ENCODE results near the gene HS6ST2. TPM values are rescaled to one million over a fixed set of nuclear protein-coding genes. Genes with fewer than 3 reads are reported as not detected.

Gene HS6ST2
- total RNA-seq, 1 experiment from 2014 or later = 13.4 TPM

GRCh38 chrX:132860200-132860599 is 98.2 kb downstream of the HS6ST2 start:
- H3K4me2 ChIP-seq = no peak overlapping the region
- no peak for DNase-seq
- no peaks in the 10 kb centered on the region for H4K20me1 ChIP-seq (ENCODE audit: insufficient read depth)
- TF ChIP-seq EZH2 (IDR thresholded peaks at IDR 0.05; ENCODE audit: low read depth) = no peak
- TF ChIP-seq, protein P1, sequence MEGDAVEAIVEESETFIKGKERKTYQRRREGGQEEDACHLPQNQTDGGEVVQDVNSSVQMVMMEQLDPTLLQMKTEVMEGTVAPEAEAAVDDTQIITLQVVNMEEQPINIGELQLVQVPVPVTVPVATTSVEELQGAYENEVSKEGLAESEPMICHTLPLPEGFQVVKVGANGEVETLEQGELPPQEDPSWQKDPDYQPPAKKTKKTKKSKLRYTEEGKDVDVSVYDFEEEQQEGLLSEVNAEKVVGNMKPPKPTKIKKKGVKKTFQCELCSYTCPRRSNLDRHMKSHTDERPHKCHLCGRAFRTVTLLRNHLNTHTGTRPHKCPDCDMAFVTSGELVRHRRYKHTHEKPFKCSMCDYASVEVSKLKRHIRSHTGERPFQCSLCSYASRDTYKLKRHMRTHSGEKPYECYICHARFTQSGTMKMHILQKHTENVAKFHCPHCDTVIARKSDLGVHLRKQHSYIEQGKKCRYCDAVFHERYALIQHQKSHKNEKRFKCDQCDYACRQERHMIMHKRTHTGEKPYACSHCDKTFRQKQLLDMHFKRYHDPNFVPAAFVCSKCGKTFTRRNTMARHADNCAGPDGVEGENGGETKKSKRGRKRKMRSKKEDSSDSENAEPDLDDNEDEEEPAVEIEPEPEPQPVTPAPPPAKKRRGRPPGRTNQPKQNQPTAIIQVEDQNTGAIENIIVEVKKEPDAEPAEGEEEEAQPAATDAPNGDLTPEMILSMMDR (conservative IDR thresholded peaks at IDR 0.05) = no peak
- ChIA-PET POLR2A (ENCODE audit: unreplicated experiment) (no interaction called here), CTCF (no interaction called here)
- no peaks in the 10 kb centered on the region for H3K9me2 ChIP-seq (ENCODE audit: insufficient read depth)
- H3F3A ChIP-seq (ENCODE audit: insufficient read depth, low read depth) = peaks cover 7% of the 10 kb centered on the region
- H3K4me1 ChIP-seq (replicated peaks; ENCODE audit: insufficient read depth) = peaks cover 12% of the 10 kb centered on the region; the same call in 1 of the 2 replicates
- H3K27me3 ChIP-seq (ENCODE audit: insufficient read depth, low read depth) = no peaks in the 10 kb centered on the region
- H3K27ac ChIP-seq = no peak overlapping the region
- intact Hi-C loops (cut with micrococcal nuclease; ENCODE audit: unreplicated experiment) = no loop called here
- H3K9me3 ChIP-seq (ENCODE audit: insufficient read depth, low read depth) = no peaks in the 10 kb centered on the region
- H2AFZ ChIP-seq = no peak overlapping the region
- BruUV-seq (replicated peaks) = no TSS peak
- H3K4me3 ChIP-seq = no peak overlapping the region
- no peaks in the 10 kb centered on the region for H3K36me3 ChIP-seq (ENCODE audit: low read depth)
- H3K79me2 ChIP-seq (ENCODE audit: low read depth) = no peaks in the 10 kb centered on the region

DNA sequence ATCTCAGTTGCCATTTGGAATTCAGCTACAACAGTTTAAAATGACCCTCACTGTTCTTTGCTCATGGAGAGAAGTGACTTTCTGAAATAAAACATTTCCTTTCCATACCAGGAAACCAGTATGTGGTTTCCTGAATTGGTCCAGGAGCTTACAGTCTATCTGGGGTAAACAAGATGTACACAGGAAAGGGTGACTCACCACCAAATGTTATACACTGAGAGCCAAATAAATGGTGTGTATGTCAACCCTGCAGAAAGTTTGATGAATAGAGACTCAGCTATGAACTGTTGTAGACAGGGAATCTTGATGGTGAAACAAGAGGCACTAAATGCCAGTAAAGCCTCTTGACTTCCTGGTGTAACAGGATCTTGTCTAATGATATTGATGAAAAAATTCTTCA is 100.4 kb downstream of the HS6ST2 start:
- Histone ChIP-seq H3K9me3 (ENCODE audit: insufficient read depth, low read depth) (no peaks in the 10 kb centered on the region; the same call in 1 of the 2 replicates), H3K27me3 (ENCODE audit: insufficient read depth, low read depth) (no peaks in the 10 kb centered on the region), H3K27ac (peak overlapping the region; percentile 30), H3K4me1 (replicated peaks; ENCODE audit: insufficient read depth) (peaks cover 17% of the 10 kb centered on the region), H3F3A (ENCODE audit: insufficient read depth, low read depth) (peaks cover 7% of the 10 kb centered on the region), H2AFZ (no peak overlapping the region), H3K79me2 (ENCODE audit: low read depth) (peaks cover 6% of the 10 kb centered on the region; the same call in 1 of the 2 replicates), H3K4me3 (no peak overlapping the region), H3K36me3 (ENCODE audit: low read depth) (no peaks in the 10 kb centered on the region), H3K4me2 (peak overlapping the region; percentile 27; the same call in 1 of the 2 replicates), H3K9me2 (ENCODE audit: insufficient read depth) (no peaks in the 10 kb centered on the region), H4K20me1 (ENCODE audit: insufficient read depth) (no peaks in the 10 kb centered on the region)
- BruUV-seq (replicated peaks) = no TSS peak
- intact Hi-C loops (cut with micrococcal nuclease; ENCODE audit: unreplicated experiment) = no loop called here
- no peak for TF ChIP-seq EZH2 (IDR thresholded peaks at IDR 0.05; ENCODE audit: low read depth)
- TF ChIP-seq, protein P1 (conservative IDR thresholded peaks at IDR 0.05) = no peak
- peak in 1 of 2 experiments; percentile 77 for DNase-seq
- ChIA-PET CTCF (no interaction called here), POLR2A (ENCODE audit: unreplicated experiment) (no interaction called here)

DNA sequence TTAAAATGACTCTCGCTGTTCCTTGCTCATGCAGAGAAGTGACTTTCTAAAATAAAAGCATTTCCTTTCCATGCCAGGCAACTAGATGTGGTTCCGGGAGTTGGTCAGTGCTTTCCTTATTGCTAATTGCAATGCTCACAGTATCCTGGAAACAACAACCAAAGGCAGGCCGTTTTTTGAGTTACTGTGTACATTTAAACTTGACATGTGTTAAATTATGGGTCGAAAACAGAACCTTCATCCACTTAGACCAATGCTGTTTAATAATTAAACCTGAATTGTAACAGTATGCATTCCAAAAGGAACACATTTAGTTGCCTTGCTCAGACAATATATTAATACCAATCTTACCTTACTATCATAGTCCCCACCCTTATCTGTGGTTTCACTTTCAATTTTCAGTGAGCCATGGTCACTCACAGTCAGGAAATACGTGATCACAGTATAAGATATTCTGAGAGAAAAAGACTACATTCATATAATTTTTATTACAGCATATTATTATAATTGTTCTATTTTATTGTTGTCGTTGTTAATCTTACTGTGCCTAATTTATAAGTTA is 102.6 kb downstream of the HS6ST2 start:
- Histone ChIP-seq H3K4me2 (no peak overlapping the region), H3K27me3 (ENCODE audit: insufficient read depth, low read depth) (no peaks in the 10 kb centered on the region), H3K79me2 (ENCODE audit: low read depth) (peaks cover 10% of the 10 kb centered on the region; the same call in 1 of the 2 replicates), H3F3A (ENCODE audit: insufficient read depth, low read depth) (peaks cover 7% of the 10 kb centered on the region), H3K4me1 (replicated peaks; ENCODE audit: insufficient read depth) (peaks cover 22% of the 10 kb centered on the region), H4K20me1 (ENCODE audit: insufficient read depth) (no peaks in the 10 kb centered on the region), H3K4me3 (no peak overlapping the region), H3K9me3 (ENCODE audit: insufficient read depth, low read depth) (no peaks in the 10 kb centered on the region; the same call in 1 of the 2 replicates), H3K36me3 (ENCODE audit: low read depth) (no peaks in the 10 kb centered on the region), H3K9me2 (ENCODE audit: insufficient read depth) (no peaks in the 10 kb centered on the region), H2AFZ (no peak overlapping the region), H3K27ac (no peak overlapping the region)
- DNase-seq = no peak
- intact Hi-C loops (cut with micrococcal nuclease; ENCODE audit: unreplicated experiment) = no loop called here
- ChIA-PET CTCF (no interaction called here), POLR2A (ENCODE audit: unreplicated experiment) (no interaction called here)
- TF ChIP-seq, protein P1 (conservative IDR thresholded peaks at IDR 0.05) = no peak
- TF ChIP-seq EZH2 (IDR thresholded peaks at IDR 0.05; ENCODE audit: low read depth) = no peak
- no TSS peak for BruUV-seq (replicated peaks)

Measured in PC-9 (cell line).